ENCODE results near the gene LCP2. TPM values are rescaled to one million over a fixed set of nuclear protein-coding genes. Genes with fewer than 3 reads are reported as not detected.

LCP2 gene
- total and polyA plus RNA-seq, 2 of the 4 experiments (the other 2 are of a cell fraction): not detected

DNA sequence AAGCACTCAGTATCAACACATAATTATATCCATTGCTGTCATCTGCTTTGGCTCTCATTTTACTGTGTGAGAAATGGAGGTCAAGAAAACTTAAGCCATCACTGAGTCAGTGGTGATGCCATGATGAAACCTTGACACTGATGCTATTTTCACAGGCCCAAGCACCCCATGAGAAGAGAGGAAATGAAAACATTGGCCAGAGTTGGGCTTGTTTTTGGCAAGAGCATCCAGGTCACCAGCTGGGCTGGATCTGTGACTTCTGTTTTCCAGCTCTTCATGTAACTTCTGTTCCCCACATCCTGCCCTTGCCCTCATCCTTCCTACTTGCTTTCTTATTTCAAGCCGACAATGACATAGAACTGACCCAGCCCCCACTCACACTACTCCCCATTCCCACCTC is 10.0 kb downstream of the LCP2 start:
- Histone ChIP-seq H2BK5ac (ENCODE audit: low read depth, low read length, poor library complexity, severe bottlenecking) (no peak overlapping the region), H3K56ac (ENCODE audit: extremely low read depth, insufficient read depth, low read length) (no peak overlapping the region), H2AK5ac (ENCODE audit: low read depth, low read length) (no peak overlapping the region), H3K9me3 (ENCODE audit: control insufficient read depth, insufficient read depth, low read length) (no peaks in the 10 kb centered on the region), H3K18ac (ENCODE audit: low read depth, low read length) (no peak overlapping the region), H3K9ac (ENCODE audit: low read depth, low read length) (no peak overlapping the region), H3K27ac (ENCODE audit: insufficient read depth, low read length) (no peak overlapping the region), H4K20me1 (ENCODE audit: insufficient read depth, low read length) (no peaks in the 10 kb centered on the region), H3K79me1 (ENCODE audit: low read depth in 1 of 2, low read length in 2 of 2) (no peaks in the 10 kb centered on the region), H3K4me1 (ENCODE audit: control insufficient read depth, insufficient read depth, low read length) (no peaks in the 10 kb centered on the region), H3K4ac (ENCODE audit: low read depth, low read length) (no peak overlapping the region), H4K91ac (ENCODE audit: insufficient read depth, low read depth, low read length) (no peak overlapping the region), H2AK9ac (replicated peaks; ENCODE audit: low read depth, low read length, poor library complexity) (peak overlapping the region; percentile 29), H3K4me3 (ENCODE audit: insufficient read depth, low read depth, low read length) (no peak overlapping the region), H3K4me2 (ENCODE audit: low read depth, low read length) (no peak overlapping the region), H2BK20ac (ENCODE audit: low read depth, low read length) (no peak overlapping the region), H3K23ac (ENCODE audit: low read depth, low read length) (no peak overlapping the region), H2BK120ac (ENCODE audit: low read depth, low read length) (no peak overlapping the region), H4K5ac (ENCODE audit: low read depth, low read length) (no peak overlapping the region), H3K14ac (replicated peaks; ENCODE audit: low read depth, low read length) (no peak overlapping the region), H4K8ac (ENCODE audit: low read depth in 2 of 2, low read length in 2 of 2) (no peak overlapping the region), H3K36me3 (ENCODE audit: control insufficient read depth, insufficient read depth, low read length) (no peaks in the 10 kb centered on the region), H2BK15ac (ENCODE audit: low read depth, low read length) (no peak overlapping the region), H3K9me1 (ENCODE audit: insufficient read depth, low read length) (no peaks in the 10 kb centered on the region), H3K27me3 (ENCODE audit: control insufficient read depth, insufficient read depth, low read length) (no peaks in the 10 kb centered on the region), H2AFZ (replicated peaks; ENCODE audit: low read length, poor library complexity) (no peak overlapping the region)
- ChIA-PET CTCF (no interaction called here), POLR2A (ENCODE audit: unreplicated experiment) (no interaction called here)
- dilution Hi-C loops (cut with HindIII; ENCODE audit: low sequenced_read_pairs, unreplicated experiment): no loop called here
- DNase-seq: no peak
- ATAC-seq (ENCODE audit: low read depth): no peak
- intact Hi-C loops (cut with micrococcal nuclease): no loop called here
- no CpG with 5 or more reads among the region's 1 CpG for WGBS, 2 experiments (ENCODE audit: extremely low coverage in 2 of 2, insufficient read length in 1 of 2)
- TF ChIP-seq RCOR1 (IDR thresholded peaks at IDR 0.05; ENCODE audit: insufficient replicate concordance, low read length) (no peak), POLR2A (IDR thresholded peaks at IDR 0.05; ENCODE audit: low read depth, low read length) (no peak), BHLHE40 (IDR thresholded peaks at IDR 0.05; ENCODE audit: low read depth, low read length) (no peak), MAFK (IDR thresholded peaks at IDR 0.05; ENCODE audit: low read depth, low read length) (no peak), RAD21 (IDR thresholded peaks at IDR 0.05; ENCODE audit: low read length) (no peak), FOS (IDR thresholded peaks at IDR 0.05; ENCODE audit: low read depth, low read length) (no peak), SMC3 (IDR thresholded peaks at IDR 0.05; ENCODE audit: low read depth, low read length) (no peak), MXI1 (IDR thresholded peaks at IDR 0.05; ENCODE audit: borderline replicate concordance, low read depth, low read length) (no peak)
- TF ChIP-seq, protein P1, sequence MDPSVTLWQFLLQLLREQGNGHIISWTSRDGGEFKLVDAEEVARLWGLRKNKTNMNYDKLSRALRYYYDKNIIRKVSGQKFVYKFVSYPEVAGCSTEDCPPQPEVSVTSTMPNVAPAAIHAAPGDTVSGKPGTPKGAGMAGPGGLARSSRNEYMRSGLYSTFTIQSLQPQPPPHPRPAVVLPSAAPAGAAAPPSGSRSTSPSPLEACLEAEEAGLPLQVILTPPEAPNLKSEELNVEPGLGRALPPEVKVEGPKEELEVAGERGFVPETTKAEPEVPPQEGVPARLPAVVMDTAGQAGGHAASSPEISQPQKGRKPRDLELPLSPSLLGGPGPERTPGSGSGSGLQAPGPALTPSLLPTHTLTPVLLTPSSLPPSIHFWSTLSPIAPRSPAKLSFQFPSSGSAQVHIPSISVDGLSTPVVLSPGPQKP (IDR thresholded peaks at IDR 0.05; ENCODE audit: borderline replicate concordance, low read depth, low read length): no peak
- TF ChIP-seq, protein P2, sequence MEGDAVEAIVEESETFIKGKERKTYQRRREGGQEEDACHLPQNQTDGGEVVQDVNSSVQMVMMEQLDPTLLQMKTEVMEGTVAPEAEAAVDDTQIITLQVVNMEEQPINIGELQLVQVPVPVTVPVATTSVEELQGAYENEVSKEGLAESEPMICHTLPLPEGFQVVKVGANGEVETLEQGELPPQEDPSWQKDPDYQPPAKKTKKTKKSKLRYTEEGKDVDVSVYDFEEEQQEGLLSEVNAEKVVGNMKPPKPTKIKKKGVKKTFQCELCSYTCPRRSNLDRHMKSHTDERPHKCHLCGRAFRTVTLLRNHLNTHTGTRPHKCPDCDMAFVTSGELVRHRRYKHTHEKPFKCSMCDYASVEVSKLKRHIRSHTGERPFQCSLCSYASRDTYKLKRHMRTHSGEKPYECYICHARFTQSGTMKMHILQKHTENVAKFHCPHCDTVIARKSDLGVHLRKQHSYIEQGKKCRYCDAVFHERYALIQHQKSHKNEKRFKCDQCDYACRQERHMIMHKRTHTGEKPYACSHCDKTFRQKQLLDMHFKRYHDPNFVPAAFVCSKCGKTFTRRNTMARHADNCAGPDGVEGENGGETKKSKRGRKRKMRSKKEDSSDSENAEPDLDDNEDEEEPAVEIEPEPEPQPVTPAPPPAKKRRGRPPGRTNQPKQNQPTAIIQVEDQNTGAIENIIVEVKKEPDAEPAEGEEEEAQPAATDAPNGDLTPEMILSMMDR (conservative IDR thresholded peaks at IDR 0.05; ENCODE audit: low read depth, low read length): no peak
- TF ChIP-seq, protein P3, sequence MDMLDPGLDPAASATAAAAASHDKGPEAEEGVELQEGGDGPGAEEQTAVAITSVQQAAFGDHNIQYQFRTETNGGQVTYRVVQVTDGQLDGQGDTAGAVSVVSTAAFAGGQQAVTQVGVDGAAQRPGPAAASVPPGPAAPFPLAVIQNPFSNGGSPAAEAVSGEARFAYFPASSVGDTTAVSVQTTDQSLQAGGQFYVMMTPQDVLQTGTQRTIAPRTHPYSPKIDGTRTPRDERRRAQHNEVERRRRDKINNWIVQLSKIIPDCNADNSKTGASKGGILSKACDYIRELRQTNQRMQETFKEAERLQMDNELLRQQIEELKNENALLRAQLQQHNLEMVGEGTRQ (IDR thresholded peaks at IDR 0.05; ENCODE audit: low read depth, low read length): no peak
- BruUV-seq (replicated peaks): no TSS peak
- in situ Hi-C loops (cut with MboI; ENCODE audit: low sequenced_read_pairs): no loop called here
